Measurements from ENCODE around the gene ZNF280D.
"Not testable (repeated sequence)": the region's sequence is repeated elsewhere in the genome, so short reads cannot be mapped to it uniquely, and the experiment has no call there.

DNA sequence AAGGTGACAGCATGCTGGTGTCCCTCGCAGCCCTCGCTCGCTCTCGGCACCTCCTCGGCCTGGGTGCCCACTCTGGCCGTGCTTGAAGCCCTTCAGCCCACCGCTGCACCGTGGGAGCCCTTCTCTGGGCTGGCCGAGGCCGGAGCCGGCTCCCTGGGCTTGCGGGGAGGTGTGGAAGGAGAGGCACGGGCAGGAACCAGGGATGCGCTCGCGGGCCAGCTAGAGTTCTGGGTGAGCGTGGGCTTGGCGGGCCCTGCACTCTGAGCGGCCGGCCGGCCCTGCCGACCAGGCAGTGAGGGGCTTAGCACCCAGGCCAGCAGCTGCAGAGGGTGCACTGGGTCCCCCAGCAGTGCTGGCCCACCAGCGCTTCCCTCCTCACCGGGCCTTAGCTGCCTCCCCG is 46.1 kb upstream of the ZNF280D start:
- TF ChIP-seq POLR2A (IDR thresholded peaks at IDR 0.05; ENCODE audit: low read depth, low read length); CTCF (conservative IDR thresholded peaks at IDR 0.05; ENCODE audit: low read depth, low read length); MAFK (IDR thresholded peaks at IDR 0.05; ENCODE audit: low read depth, low read length); NFE2L2 (IDR thresholded peaks at IDR 0.05; ENCODE audit: low read depth, low read length); SMC3 (IDR thresholded peaks at IDR 0.05; ENCODE audit: low read depth, low read length); FOS (IDR thresholded peaks at IDR 0.05; ENCODE audit: low read depth, low read length); CEBPB (IDR thresholded peaks at IDR 0.05; ENCODE audit: low read depth, low read length); MAZ (IDR thresholded peaks at IDR 0.05; ENCODE audit: borderline replicate concordance, low read depth, low read length): not testable (repeated sequence)
- TF ChIP-seq, protein P1, sequence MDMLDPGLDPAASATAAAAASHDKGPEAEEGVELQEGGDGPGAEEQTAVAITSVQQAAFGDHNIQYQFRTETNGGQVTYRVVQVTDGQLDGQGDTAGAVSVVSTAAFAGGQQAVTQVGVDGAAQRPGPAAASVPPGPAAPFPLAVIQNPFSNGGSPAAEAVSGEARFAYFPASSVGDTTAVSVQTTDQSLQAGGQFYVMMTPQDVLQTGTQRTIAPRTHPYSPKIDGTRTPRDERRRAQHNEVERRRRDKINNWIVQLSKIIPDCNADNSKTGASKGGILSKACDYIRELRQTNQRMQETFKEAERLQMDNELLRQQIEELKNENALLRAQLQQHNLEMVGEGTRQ (IDR thresholded peaks at IDR 0.05; ENCODE audit: low read depth, low read length), result not testable (repeated sequence)
- TF ChIP-seq, protein P2, sequence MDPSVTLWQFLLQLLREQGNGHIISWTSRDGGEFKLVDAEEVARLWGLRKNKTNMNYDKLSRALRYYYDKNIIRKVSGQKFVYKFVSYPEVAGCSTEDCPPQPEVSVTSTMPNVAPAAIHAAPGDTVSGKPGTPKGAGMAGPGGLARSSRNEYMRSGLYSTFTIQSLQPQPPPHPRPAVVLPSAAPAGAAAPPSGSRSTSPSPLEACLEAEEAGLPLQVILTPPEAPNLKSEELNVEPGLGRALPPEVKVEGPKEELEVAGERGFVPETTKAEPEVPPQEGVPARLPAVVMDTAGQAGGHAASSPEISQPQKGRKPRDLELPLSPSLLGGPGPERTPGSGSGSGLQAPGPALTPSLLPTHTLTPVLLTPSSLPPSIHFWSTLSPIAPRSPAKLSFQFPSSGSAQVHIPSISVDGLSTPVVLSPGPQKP (IDR thresholded peaks at IDR 0.05; ENCODE audit: borderline replicate concordance, low read depth, low read length), result not testable (repeated sequence)
